Hepatocyte (in vitro differentiated cells): ENCODE results near the gene CD28. TPM values are rescaled to one million over a fixed set of nuclear protein-coding genes. Genes with fewer than 3 reads are reported as not detected.

ENCODE experiments used
- DNase-seq: peaks from one replicate; pipeline ENCODE4 v3.0.0-alpha.2; 2016; ENCODE audit warnings: low spot score
- H2AFZ ChIP-seq: fragments of 200-600 bp; sonication (generic); 2 replicates; pipeline ENCODE4 v1.6.0; 2016; ENCODE audit warnings: antibody characterized with exemption, mild to moderate bottlenecking
- H3K27ac ChIP-seq: fragments of 200-600 bp; sonication (generic); 2 replicates; pipeline ENCODE4 v1.5.1; 2016; ENCODE audit warnings: mild to moderate bottlenecking
- H3K27me3 ChIP-seq: fragments of 200-600 bp; sonication (generic); 2 replicates; pipeline ENCODE4 v1.6.1; 2016
- H3K36me3 ChIP-seq: fragments of 200-600 bp; sonication (generic); replicated peaks from 2 replicates; pipeline ENCODE4 v1.5.1; 2016; ENCODE audit warnings: low read depth; ENCODE audit not compliant: insufficient read depth
- H3K4me1 ChIP-seq: fragments of 200-600 bp; sonication (generic); 2 replicates; pipeline ENCODE4 v1.5.1; 2016; ENCODE audit warnings: mild to moderate bottlenecking, moderate library complexity; ENCODE audit not compliant: insufficient read depth
- H3K4me2 ChIP-seq: fragments of 200-600 bp; sonication (generic); 2 replicates; pipeline ENCODE4 v1.6.0; 2016
- H3K4me3 ChIP-seq: fragments of 200-600 bp; sonication (generic); 2 replicates; pipeline ENCODE4 v1.5.1; 2016; ENCODE audit warnings: mild to moderate bottlenecking
- H3K79me2 ChIP-seq: fragments of 200-600 bp; sonication (generic); 2 replicates; pipeline ENCODE4 v1.6.0; 2017; ENCODE audit warnings: mild to moderate bottlenecking
- H3K9me2 ChIP-seq: fragments of 200-600 bp; sonication (generic); replicated peaks from 2 replicates; pipeline ENCODE4 v1.6.0; 2017; ENCODE audit warnings: mild to moderate bottlenecking; ENCODE audit not compliant: insufficient read depth
- H3K9me3 ChIP-seq: fragments of 200-600 bp; sonication (generic); 2 replicates; pipeline ENCODE4 v1.5.1; 2016; ENCODE audit warnings: low read depth, mild to moderate bottlenecking
- H4K20me1 ChIP-seq: fragments of 200-600 bp; sonication (generic); 2 replicates; pipeline ENCODE4 v1.6.0; 2016; ENCODE audit warnings: mild to moderate bottlenecking; ENCODE audit not compliant: insufficient read depth, poor library complexity, severe bottlenecking
- CTCF ChIP-seq: fragments of 200-600 bp; sonication (generic); IDR thresholded peaks from 2 replicates; pipeline ENCODE4 v1.5.1; 2016; ENCODE audit warnings: antibody characterized with exemption, mild to moderate bottlenecking; ENCODE audit not compliant: poor library complexity
- EZH2 ChIP-seq: fragments of 200-600 bp; sonication (generic); IDR thresholded peaks from 2 replicates; pipeline ENCODE4 v1.6.1; 2016; ENCODE audit warnings: antibody characterized with exemption, mild to moderate bottlenecking, borderline replicate concordance
- EZH2phosphoT487 ChIP-seq: fragments of 200-600 bp; sonication (generic); IDR thresholded peaks from one replicate; pipeline ENCODE4 v1.6.1; 2018; ENCODE audit warnings: antibody characterized with exemption, mild to moderate bottlenecking, low read depth, moderate library complexity; ENCODE audit not compliant: unreplicated experiment, severe bottlenecking
- WGBS: methylation state at CpG from one replicate; pipeline ENCODE4 v1.1.6; 2016; ENCODE audit warnings: low lambda C conversion rate; ENCODE audit errors: missing lambda C conversion rate; 5-methylcytosine and 5-hydroxymethylcytosine counted together
- polyA plus RNA-seq: library from polyadenylated mRNA; unstranded; fragments of >200 nt; fragmentation: Nextera tagmentation; extraction: Ambion mirVana; gene quantifications from 2 replicates; pipeline ENCODE4 v1.2.1, GENCODE V29; 2016
- total RNA-seq: library from RNA; depleted of rRNA; stranded (reverse); fragments of >200 nt; gene quantifications from 2 replicates; pipeline ENCODE4 v1.2.3, GENCODE V29; 2014

The CD28 gene
- total and polyA plus RNA-seq, 2 experiments from 2014 or later: not detected

- H3K27ac ChIP-seq: no peak overlapping the region
- H3K27me3 ChIP-seq: no peaks in the 10 kb centered on the region
- H4K20me1 ChIP-seq: no peaks in the 10 kb centered on the region
- 86% methylated on average over 5 of the region's 5 CpGs for WGBS
- no peaks in the 10 kb centered on the region for H3K79me2 ChIP-seq
- H3K4me1 ChIP-seq: peaks cover 5% of the 10 kb centered on the region
- no peaks in the 10 kb centered on the region for H3K36me3 ChIP-seq
- H3K4me2 ChIP-seq: no peak overlapping the region
- H2AFZ ChIP-seq: no peak overlapping the region
- no peaks in the 10 kb centered on the region for H3K9me3 ChIP-seq
- no peak for DNase-seq
- no peak for TF ChIP-seq EZH2
- TF ChIP-seq CTCF: no peak
- TF ChIP-seq EZH2phosphoT487: no peak
- H3K4me3 ChIP-seq: no peak overlapping the region
- H3K9me2 ChIP-seq: no peaks in the 10 kb centered on the region
Observed at GRCh38 chr2:203685081-203685621, 21.3 kb upstream of the CD28 start.

GRCh38 chr2:203685789-203686420 is 20.5 kb upstream of the CD28 start:
- no peaks in the 10 kb centered on the region for H4K20me1 ChIP-seq
- H3K4me2 ChIP-seq: no peak overlapping the region
- H3K27ac ChIP-seq: no peak overlapping the region
- H3K4me3 ChIP-seq: no peak overlapping the region
- H3K4me1 ChIP-seq: peaks cover 5% of the 10 kb centered on the region
- WGBS: 93% methylated on average over 4 of the region's 4 CpGs
- H3K79me2 ChIP-seq: no peaks in the 10 kb centered on the region
- no peaks in the 10 kb centered on the region for H3K27me3 ChIP-seq
- H2AFZ ChIP-seq: no peak overlapping the region
- TF ChIP-seq EZH2phosphoT487 (no peak), EZH2 (no peak), CTCF (no peak)
- no peaks in the 10 kb centered on the region for H3K9me3 ChIP-seq
- H3K36me3 ChIP-seq: no peaks in the 10 kb centered on the region
- DNase-seq: no peak
- no peaks in the 10 kb centered on the region for H3K9me2 ChIP-seq

GRCh38 chr2:203687165-203687564 is 19.3 kb upstream of the CD28 start:
- Histone ChIP-seq H3K36me3 (no peaks in the 10 kb centered on the region), H4K20me1 (no peaks in the 10 kb centered on the region), H3K9me2 (no peaks in the 10 kb centered on the region), H3K27me3 (no peaks in the 10 kb centered on the region), H3K4me2 (no peak overlapping the region), H3K79me2 (no peaks in the 10 kb centered on the region), H3K9me3 (no peaks in the 10 kb centered on the region), H3K27ac (no peak overlapping the region), H3K4me1 (peaks cover 5% of the 10 kb centered on the region), H2AFZ (no peak overlapping the region), H3K4me3 (no peak overlapping the region)
- TF ChIP-seq CTCF: no peak
- no peak for TF ChIP-seq EZH2phosphoT487
- TF ChIP-seq EZH2: no peak
- peak; percentile 17 for DNase-seq
- WGBS: 69% methylated on average over 2 of the region's 2 CpGs

GRCh38 chr2:203688798-203689197 is 17.6 kb upstream of the CD28 start:
- Histone ChIP-seq H3K27me3 (no peaks in the 10 kb centered on the region), H3K36me3 (no peaks in the 10 kb centered on the region), H3K4me3 (no peak overlapping the region), H3K9me2 (no peaks in the 10 kb centered on the region), H3K4me2 (peak overlapping the region; percentile 14), H3K4me1 (peaks cover 5% of the 10 kb centered on the region), H3K27ac (no peak overlapping the region), H3K9me3 (no peaks in the 10 kb centered on the region), H4K20me1 (no peaks in the 10 kb centered on the region), H2AFZ (no peak overlapping the region), H3K79me2 (no peaks in the 10 kb centered on the region)
- WGBS: 46% methylated on average over 4 of the region's 4 CpGs
- TF ChIP-seq CTCF (no peak), EZH2 (no peak)
- peak; percentile 25 for DNase-seq
